K562 (cell line): ENCODE measurements around the gene OTUD5. TPM values are rescaled to one million over a fixed set of nuclear protein-coding genes. Genes with fewer than 3 reads are reported as not detected.

Experiments used
- ATAC-seq: fragments of 200-7000 bp; cut with Tn5 transposase; 3 replicates; pipeline ENCODE4 v1.9.1; 2020; ENCODE audit warnings: moderate library complexity
- BruUV-seq: library from RNA; stranded (reverse); fragments of 400-500 nt; replicated peaks from 2 replicates; lab custom pipeline; 2021; lab: Mats Ljungman, UMichigan
- CTCF ChIA-PET: fragments of 300-600 bp; formaldehyde crosslinking; extraction: SDS; loops from one replicate; lab custom pipeline; 2021; ENCODE audit warnings: low intra/inter-chr PET ratio; lab: Yijun Ruan, JAX
- POLR2A ChIA-PET: fragments of 300-600, 350-650 bp; sonication (Branson Sonifier 250); formaldehyde crosslinking; extraction: SDS; loops from one replicate; lab custom pipeline; 2021; ENCODE audit warnings: antibody characterized with exemption, inconsistent platforms; lab: Yijun Ruan, JAX
- DNase-seq, 4 experiments: peaks; one replicate each; pipeline versions ENCODE4 v3.0.0 to v3.0.0-alpha.2; 2011 to 2018; ENCODE audit warnings: low spot score in 3 of 4, mixed read lengths in 3 of 4; ENCODE audit errors: extremely low read depth in 1 of 4
- FAIRE-seq: peaks from 2 replicates; lab custom pipeline; 2011; peaks lifted over from hg19 to GRCh38; lab: Jason Lieb, UNC
- H2AFZ ChIP-seq: 2 replicates; pipeline ENCODE4 v1.6.0; 2011; ENCODE audit warnings: low read depth, low read length, control low read depth, inconsistent platforms
- H3K27ac ChIP-seq: fragments of 200-600 bp; 3 replicates; pipeline ENCODE4 v1.8.0; 2011; ENCODE audit warnings: low read depth, mild to moderate bottlenecking, control low read depth, inconsistent platforms, low read length, moderate library complexity, mixed read lengths; ENCODE audit errors: extremely low read depth
- H3K27me3 ChIP-seq, 2 experiments: fragments of 300-600 bp in 1 of 2; 2 replicates in 1 of 2; 3 replicates in 1 of 2; pipeline versions ENCODE4 v1.6.0 to v1.8.0; 2011; ENCODE audit warnings: inconsistent platforms in 2 of 2, low read length in 2 of 2, mild to moderate bottlenecking in 1 of 2, mixed read lengths in 1 of 2, moderate library complexity in 1 of 2; ENCODE audit not compliant: control insufficient read depth in 2 of 2, insufficient read depth in 2 of 2
- H3K36me3 ChIP-seq: fragments of 300-600 bp; 3 replicates; pipeline ENCODE4 v1.8.0; 2011; ENCODE audit warnings: mild to moderate bottlenecking, low read length, inconsistent platforms; ENCODE audit not compliant: control insufficient read depth, insufficient read depth
- H3K4me1 ChIP-seq, 2 experiments: fragments of 200-600 bp in 1 of 2; replicated peaks in 1 of 2; 2 replicates in 1 of 2; 3 replicates in 1 of 2; pipeline versions ENCODE4 v1.5.1 to v1.8.0; 2011; ENCODE audit warnings: inconsistent platforms in 2 of 2, low read length in 2 of 2, mild to moderate bottlenecking in 1 of 2, mixed read lengths in 1 of 2, moderate library complexity in 1 of 2; ENCODE audit not compliant: control insufficient read depth in 2 of 2, insufficient read depth in 2 of 2
- H3K4me2 ChIP-seq: 2 replicates; pipeline ENCODE4 v1.6.1; 2011; ENCODE audit warnings: low read length, control low read depth, inconsistent platforms, mixed read lengths; ENCODE audit not compliant: insufficient read depth
- H3K4me3 ChIP-seq: fragments of 200-600 bp; sonication (generic), shearing (Covaris generic); 2 replicates; pipeline ENCODE4 v1.5.1; 2016; ENCODE audit warnings: control low read depth, inconsistent platforms
- H3K79me2 ChIP-seq: fragments of 200-600 bp; 3 replicates; pipeline ENCODE4 v1.8.0; 2011; ENCODE audit warnings: low read length, inconsistent platforms; ENCODE audit not compliant: control insufficient read depth, insufficient read depth
- H3K9ac ChIP-seq, 2 experiments: 2 replicates each; pipeline versions ENCODE4 v1.6.0 to v1.6.1; 2011; ENCODE audit warnings: low read depth in 2 of 2, low read length in 2 of 2, control low read depth in 1 of 2, inconsistent platforms in 1 of 2, mild to moderate bottlenecking in 1 of 2, mixed read lengths in 1 of 2; ENCODE audit not compliant: insufficient read depth in 1 of 2
- H3K9me1 ChIP-seq: one replicate; pipeline ENCODE4 v1.6.0; 2011; ENCODE audit warnings: inconsistent platforms, mild to moderate bottlenecking, low read length, moderate library complexity; ENCODE audit not compliant: control insufficient read depth, insufficient read depth
- H3K9me3 ChIP-seq: replicated peaks from 2 replicates; pipeline ENCODE4 v1.5.1; 2011; ENCODE audit warnings: low read depth, low read length, inconsistent platforms; ENCODE audit not compliant: control insufficient read depth, insufficient read depth
- H4K20me1 ChIP-seq: replicated peaks from 2 replicates; pipeline ENCODE4 v1.6.1; 2011; ENCODE audit warnings: low read length, inconsistent platforms, mixed read lengths; ENCODE audit not compliant: control insufficient read depth, insufficient read depth
- ADNP ChIP-seq: fragments of 200-800 bp; sonication (Bioruptor generic); IDR thresholded peaks from 2 replicates; pipeline ENCODE4 v1.6.1; 2016; ENCODE audit warnings: missing genetic modification characterization, missing compliant biosample characterization
- BCOR ChIP-seq: fragments of 450-650 bp; IDR thresholded peaks from 2 replicates; pipeline ENCODE4 v1.6.1; 2016
- MEIS2 ChIP-seq: fragments of 450-650 bp; IDR thresholded peaks from 2 replicates; pipeline ENCODE4 v1.6.1; 2014; ENCODE audit warnings: mild to moderate bottlenecking; ENCODE audit not compliant: partially characterized antibody
- NRF1 ChIP-seq, 2 experiments: fragments of 450-650 bp; IDR thresholded peaks in 1 of 2; conservative IDR thresholded peaks in 1 of 2; 2 replicates each; pipeline ENCODE4 v1.6.1; 2014; ENCODE audit warnings: mild to moderate bottlenecking in 2 of 2
- POLR2A ChIP-seq: fragments of 450-650 bp; conservative IDR thresholded peaks from 2 replicates; pipeline ENCODE4 v1.6.1; 2016
- SMAD4 ChIP-seq: fragments of 250-450 bp; sonication (Bioruptor Pico); conservative IDR thresholded peaks from 2 replicates; pipeline ENCODE4 v1.8.0; 2021; ENCODE audit warnings: inconsistent platforms, mild to moderate bottlenecking, moderate library complexity
- SOX6 ChIP-seq: fragments of 450-650 bp; IDR thresholded peaks from 2 replicates; pipeline ENCODE4 v1.6.1; 2014; ENCODE audit warnings: mild to moderate bottlenecking
- TAF1 ChIP-seq: IDR thresholded peaks from 2 replicates; pipeline ENCODE4 v1.6.1; 2011; ENCODE audit warnings: mild to moderate bottlenecking, low read length, moderate library complexity; ENCODE audit not compliant: insufficient read depth, control insufficient read depth, severe bottlenecking; ENCODE audit errors: extremely low read depth
- YY1 ChIP-seq, 3 experiments: IDR thresholded peaks; 2 replicates each; pipeline ENCODE4 v1.6.1; 2011; ENCODE audit warnings: low read length in 2 of 3, mild to moderate bottlenecking in 2 of 3, moderate library complexity in 2 of 3, borderline replicate concordance in 1 of 3, control low read depth in 1 of 3, low read depth in 1 of 3; ENCODE audit not compliant: insufficient read depth in 3 of 3, insufficient replicate concordance in 2 of 3, control insufficient read depth in 1 of 3, insufficient read length in 1 of 3; ENCODE audit errors: extremely low read depth in 1 of 3
- ZNF384 ChIP-seq: IDR thresholded peaks from 2 replicates; pipeline ENCODE4 v1.6.1; 2012; ENCODE audit warnings: low read depth, low read length, improper control_type of control experiment
- WGBS: fragments of 100-300 bp; shearing (Covaris generic); methylation state at CpG from one replicate; pipeline ENCODE4 v1.1.6; 2016; ENCODE audit warnings: low coverage, mixed read lengths; ENCODE audit not compliant: insufficient coverage; ENCODE audit errors: missing lambda C conversion rate; 5-methylcytosine and 5-hydroxymethylcytosine counted together
- in situ Hi-C: fragments of 300-500 bp; cut with MboI; formaldehyde crosslinking; loops from 4 replicates; pipeline ENCODE4 v1.15.0; 2018; ENCODE audit warnings: inconsistent platforms, mixed read lengths
- intact Hi-C: fragments of 100-400 bp; cut with micrococcal nuclease; formaldehyde crosslinking; loops from 2 replicates; pipeline ENCODE4 v1.14.2; 2022
- polyA plus RNA-seq, 8 experiments: library from polyadenylated mRNA; depleted of rRNA in 4 of 8; stranded (reverse) in 5 of 8; unstranded in 3 of 8; fragments of >200 nt; fragmentation: Nextera tagmentation in 2 of 8; fragmentation: Illumina TruSeq in 1 of 8; extraction: Ambion mirVana in 2 of 8; extraction: Trizol in 1 of 8; gene quantifications; 2 replicates each; pipeline versions ENCODE4 v1.2.1 to v1.2.3, GENCODE V29; 2011 to 2014; ENCODE audit warnings: inconsistent platforms in 1 of 8, missing spikeins in 1 of 8
- total RNA-seq, 7 experiments: library from RNA; depleted of rRNA in 6 of 7; stranded (reverse); fragments of >200 nt in 6 of 7; fragmentation: Illumina TruSeq in 2 of 7; extraction: Trizol in 2 of 7; gene quantifications; 2 replicates each; pipeline versions ENCODE4 v1.2.1 to v1.2.3, GENCODE V29; 2011 to 2021; ENCODE audit warnings: low replicate concordance in 1 of 7
- TF ChIP-seq, protein P1 (sequence below): fragments of 250-450 bp; sonication (Bioruptor Pico); IDR thresholded peaks from 2 replicates; pipeline ENCODE4 v1.8.0; 2021; ENCODE audit warnings: borderline replicate concordance, mild to moderate bottlenecking, moderate library complexity; ENCODE audit not compliant: poor library complexity, severe bottlenecking
- TF ChIP-seq, protein P2 (sequence below), 2 experiments: fragments of 450-650 bp; IDR thresholded peaks; 2 replicates each; pipeline ENCODE4 v1.6.1; 2016

Gene OTUD5
- total and polyA plus RNA-seq, 9 of the 15 experiments (the other 6 are each of a cell fraction or from before 2014, with no cell fraction given), result 3.6 to 102 (median 59.0) TPM

DNA sequence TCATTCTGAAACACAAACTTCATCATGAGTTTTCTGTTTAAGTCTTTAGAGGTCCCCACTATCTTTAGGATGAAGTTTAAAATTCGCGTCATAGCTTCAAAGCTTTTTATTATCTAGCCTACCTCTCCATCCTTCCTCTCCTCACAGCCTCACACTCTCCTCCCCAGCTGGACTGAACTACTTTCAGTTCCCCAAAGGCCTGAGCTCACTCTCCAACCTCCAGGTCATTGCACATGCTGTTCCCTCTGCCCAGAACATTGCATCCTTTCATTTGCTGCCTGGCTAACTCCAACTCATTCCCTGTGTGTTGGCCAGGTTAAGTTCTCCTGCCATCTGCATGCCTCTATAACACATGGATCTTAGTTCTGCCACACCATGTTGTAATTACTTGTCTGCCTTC is 2.9 kb upstream of the OTUD5 start:
- in situ Hi-C loops, result no loop called here
- H3K36me3 ChIP-seq, result peaks cover 18% of the 10 kb centered on the region
- H3K27ac ChIP-seq, result peak overlapping the region; percentile 98; the same call in 2 of the 3 replicates
- H3K9me3 ChIP-seq, result no peaks in the 10 kb centered on the region
- DNase-seq, result no peak
- 15% methylated on average over 2 of the region's 2 CpGs for WGBS
- H3K9me1 ChIP-seq, result peaks cover 10% of the 10 kb centered on the region
- BruUV-seq, result no TSS peak
- H4K20me1 ChIP-seq, result peaks cover 3% of the 10 kb centered on the region; the same call in 1 of the 2 replicates
- TF ChIP-seq SOX6, result no peak
- TF ChIP-seq, protein P1, sequence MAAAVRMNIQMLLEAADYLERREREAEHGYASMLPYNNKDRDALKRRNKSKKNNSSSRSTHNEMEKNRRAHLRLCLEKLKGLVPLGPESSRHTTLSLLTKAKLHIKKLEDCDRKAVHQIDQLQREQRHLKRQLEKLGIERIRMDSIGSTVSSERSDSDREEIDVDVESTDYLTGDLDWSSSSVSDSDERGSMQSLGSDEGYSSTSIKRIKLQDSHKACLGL, result no peak
- TF ChIP-seq, all 486 proteins: peak for 0
- no peak for ATAC-seq
- intact Hi-C loops, result no loop called here
- peaks cover 38% of the 10 kb centered on the region for H3K79me2 ChIP-seq
- no peaks in the 10 kb centered on the region; a peak in 1 of 5 replicates for H3K27me3 ChIP-seq
- H3K4me3 ChIP-seq, result no peak overlapping the region
- peak overlapping the region in 1 of 2 experiments; percentile 95; a peak in 2 of 4 replicates for H3K9ac ChIP-seq
- H2AFZ ChIP-seq, result no peak overlapping the region
- peaks cover 38 to 45% of the 10 kb centered on the region in 2 experiments for H3K4me1 ChIP-seq
- POLR2A ChIA-PET, result no interaction called here
- peak overlapping the region; percentile 87; the same call in 1 of the 2 replicates for H3K4me2 ChIP-seq
- CTCF ChIA-PET, result no interaction called here
- peak; percentile 56 for FAIRE-seq

DNA sequence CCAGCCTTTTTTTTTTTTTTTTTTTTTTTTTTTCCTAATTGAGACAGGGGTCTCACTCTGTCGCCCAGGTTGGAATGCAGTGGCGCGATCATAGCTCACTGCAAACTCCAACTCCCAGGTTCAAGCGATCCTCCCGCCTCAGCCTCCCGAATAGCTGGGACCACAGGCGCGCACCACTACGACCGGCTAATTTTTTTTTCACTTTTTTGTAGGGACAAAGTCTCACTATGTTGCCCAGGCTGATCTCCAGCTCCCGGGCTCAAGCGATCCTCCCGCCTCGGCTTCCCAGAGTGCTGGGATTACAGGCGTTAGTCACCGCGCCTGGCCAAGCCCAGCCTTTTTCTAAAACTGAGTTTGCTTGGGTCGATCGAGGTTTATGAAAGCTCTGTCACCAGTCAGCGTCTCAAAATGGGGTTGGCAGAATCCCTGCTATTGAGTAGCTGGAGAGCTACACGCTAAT is 1.3 kb upstream of the OTUD5 start:
- peaks cover 12% of the 10 kb centered on the region; the same call in 1 of the 2 replicates for H4K20me1 ChIP-seq
- H2AFZ ChIP-seq, result peak overlapping the region; percentile 67
- ChIA-PET POLR2A (interaction anchor here (1.0 to 1.7 kb wide), 6 partner anchors 13 to 86 kb away, joined by 3 to 11 read pairs (median 3); partner anchors contain the start of genes PQBP1 and TIMM17B), CTCF (no interaction called here)
- no peak for ATAC-seq
- intact Hi-C loops, result loop anchor here (1.0 to 10.0 kb wide), 3 partner anchors 44 to 216 kb away; partner anchors contain the start of genes GRIPAP1, PLP2 and TFE3
- peaks cover 10% of the 10 kb centered on the region for H3K9me1 ChIP-seq
- no peak for FAIRE-seq
- H3K27me3 ChIP-seq, result no peaks in the 10 kb centered on the region; a peak in 1 of 5 replicates
- H3K79me2 ChIP-seq, result peaks cover 55% of the 10 kb centered on the region
- peak overlapping the region; percentile 98 for H3K27ac ChIP-seq
- no peaks in the 10 kb centered on the region for H3K9me3 ChIP-seq
- in situ Hi-C loops, result no loop called here
- H3K36me3 ChIP-seq, result peaks cover 32% of the 10 kb centered on the region
- H3K4me3 ChIP-seq, result peak overlapping the region; percentile 84
- 0% methylated on average over 16 of the region's 21 CpGs for WGBS
- H3K4me2 ChIP-seq, result peak overlapping the region; percentile 87
- H3K9ac ChIP-seq, result peak overlapping the region; percentile 91 to 95
- no TSS peak for BruUV-seq
- DNase-seq, result peak in 1 of 4 experiments; percentile 35
- H3K4me1 ChIP-seq, result peaks cover 38 to 56% of the 10 kb centered on the region in 2 experiments
- TF ChIP-seq MEIS2 (no peak), BCOR (no peak), ZNF384 (peak; percentile 98), POLR2A (0 out of 2 replicates have a peak, but pooled peaks have one; percentile 55), TAF1 (peak; percentile 33), YY1 (IDR thresholded peaks at IDR 0.05; ENCODE audit: borderline replicate concordance in 1 of 3, control insufficient read depth in 1 of 3, extremely low read depth in 1 of 3, insufficient read depth in 3 of 3, insufficient read length in 1 of 3, insufficient replicate concordance in 2 of 3, low read depth in 1 of 3, low read length in 2 of 3) (peak in 1 of 3 experiments; percentile 60), NRF1 (conservative IDR thresholded peaks at IDR 0.05 in 1 of 2, IDR thresholded peaks at IDR 0.05 in 1 of 2) (peak; percentile 86 to 88), SMAD4 (CRISPR knock-in tag) (no peak), ADNP (tag) (no peak)
- TF ChIP-seq, protein P1, result no peak
- TF ChIP-seq, protein P2, sequence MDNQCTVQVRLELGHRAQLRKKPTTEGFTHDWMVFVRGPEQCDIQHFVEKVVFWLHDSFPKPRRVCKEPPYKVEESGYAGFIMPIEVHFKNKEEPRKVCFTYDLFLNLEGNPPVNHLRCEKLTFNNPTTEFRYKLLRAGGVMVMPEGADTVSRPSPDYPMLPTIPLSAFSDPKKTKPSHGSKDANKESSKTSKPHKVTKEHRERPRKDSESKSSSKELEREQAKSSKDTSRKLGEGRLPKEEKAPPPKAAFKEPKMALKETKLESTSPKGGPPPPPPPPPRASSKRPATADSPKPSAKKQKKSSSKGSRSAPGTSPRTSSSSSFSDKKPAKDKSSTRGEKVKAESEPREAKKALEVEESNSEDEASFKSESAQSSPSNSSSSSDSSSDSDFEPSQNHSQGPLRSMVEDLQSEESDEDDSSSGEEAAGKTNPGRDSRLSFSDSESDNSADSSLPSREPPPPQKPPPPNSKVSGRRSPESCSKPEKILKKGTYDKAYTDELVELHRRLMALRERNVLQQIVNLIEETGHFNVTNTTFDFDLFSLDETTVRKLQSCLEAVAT (IDR thresholded peaks at IDR 0.05), result 0 out of 4 replicates have a peak, but pooled peaks of 1 of the 2 experiments have one; percentile 18
